Stomach (tissue), 9 donors: Measurements from ENCODE around the gene DIMT1. TPM values are rescaled to one million over a fixed set of nuclear protein-coding genes. Genes with fewer than 3 reads are reported as not detected.

Experiments
- DNase-seq, 2 donors: peaks; one replicate each; pipeline versions ENCODE4 v3.0.0 to v3.0.0-alpha.2; 2013 to 2019
- H3K27ac ChIP-seq, 5 donors: fragments of 200-600 bp in 4 of 5; sonication (generic) in 4 of 5; one replicate each; pipeline ENCODE4 v1.5.1; 2013 to 2019; ENCODE audit warnings: mild to moderate bottlenecking in 1 of 5, moderate library complexity in 1 of 5
- H3K27me3 ChIP-seq, 3 donors: fragments of 200-600 bp; sonication (generic); one replicate each; pipeline ENCODE4 v1.5.1; 2017 to 2019; ENCODE audit warnings: mixed run types in 1 of 3
- H3K36me3 ChIP-seq, 4 donors: fragments of 200-600 bp; sonication (generic); 1 replicate in 3 of 4; 2 replicates in 1 of 4; pipeline ENCODE4 v1.5.1; 2016 to 2019
- H3K4me1 ChIP-seq, 4 donors: fragments of 200-600 bp; sonication (generic); one replicate each; pipeline ENCODE4 v1.5.1; 2016 to 2019
- H3K4me3 ChIP-seq, 4 donors: fragments of 200-600 bp; sonication (generic) in 3 of 4; one replicate each; pipeline ENCODE4 v1.5.1; 2016 to 2019; ENCODE audit warnings: mild to moderate bottlenecking in 1 of 4
- H3K9me3 ChIP-seq, 4 donors: fragments of 200-600 bp; sonication (generic); one replicate each; pipeline ENCODE4 v1.5.1; 2016 to 2019
- CTCF ChIP-seq, 7 experiments: fragments of 450-650 bp in 4 of 7; fragments of 200-600 bp in 3 of 7; sonication (generic) in 3 of 7; IDR thresholded peaks; one replicate each; pipeline ENCODE4 v1.5.1; 2016 to 2019; ENCODE audit warnings: antibody characterized with exemption in 7 of 7, control low read depth in 2 of 7, mild to moderate bottlenecking in 1 of 7
- EP300 ChIP-seq: sonication (generic); formaldehyde crosslinking; IDR thresholded peaks from one replicate; pipeline ENCODE4 v1.6.1; 2017; ENCODE audit warnings: antibody characterized with exemption
- POLR2A ChIP-seq, 4 donors: fragments of 450-650 bp; IDR thresholded peaks; one replicate each; pipeline ENCODE4 v1.6.1; 2016; ENCODE audit warnings: antibody characterized with exemption in 4 of 4, control low read depth in 2 of 4, mild to moderate bottlenecking in 1 of 4, moderate library complexity in 1 of 4
- POLR2AphosphoS5 ChIP-seq, 3 donors: sonication (generic); formaldehyde crosslinking; IDR thresholded peaks; one replicate each; pipeline ENCODE4 v1.6.1; 2016; ENCODE audit warnings: antibody characterized with exemption in 3 of 3
- WGBS, 5 donors: extraction: QIAGEN DNeasy Blood & Tissue Kit in 3 of 5; methylation state at CpG; one replicate each; pipeline versions ENCODE4 v1.1.5 to v1.1.7; 2013 to 2018; 5-methylcytosine and 5-hydroxymethylcytosine counted together
- intact Hi-C: fragments of 100-400 bp; cut with DNase I; formaldehyde crosslinking; loops from one replicate; pipeline ENCODE4 v1.15.1; 2023; ENCODE audit warnings: low total_unique reads
- polyA plus RNA-seq, 3 donors: library from polyadenylated mRNA; stranded (reverse); fragments of 200-250 nt; gene quantifications; one replicate each; pipeline ENCODE4 v1.2.3, GENCODE V29; 2013
- small RNA-seq, 4 donors: library from RNA; depleted of rRNA; stranded (forward); fragments of <200 nt; gene quantifications; one replicate each; pipeline ENCODE3, GENCODE V24; 2016
- total RNA-seq, 5 donors: library from RNA; depleted of rRNA; stranded (reverse); fragments of >200 nt; gene quantifications; one replicate each; pipeline versions ENCODE4 v1.1.0 to v1.2.3, GENCODE V29; 2014 to 2016
- donor health status: healthy with polysubstance abuse.
- donor health status: Bipolar disorder and iron deficiency.
- donor health status: healthy.

Gene DIMT1
- total and polyA plus RNA-seq, 8 donors, result 2.0 to 19.1 (median 12.5) TPM

DNA sequence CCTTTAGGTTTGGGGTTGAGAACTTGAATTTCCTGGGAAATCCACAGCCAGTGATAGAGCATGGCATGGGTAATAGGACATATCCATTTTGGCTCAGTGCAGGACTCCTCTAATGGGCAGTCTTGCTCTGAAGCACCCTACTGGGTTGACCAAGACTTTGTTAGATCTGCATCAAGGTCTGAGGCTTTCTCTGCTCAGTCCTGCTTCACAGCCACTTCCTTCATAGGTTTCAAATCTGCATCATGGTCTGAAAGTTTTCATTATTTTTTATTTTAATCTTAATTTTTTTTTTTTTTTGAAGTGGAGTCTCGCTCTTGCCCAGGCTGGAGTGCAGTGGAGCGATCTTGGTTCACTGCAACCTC, 61.2 kb downstream of the DIMT1 start:
- Histone ChIP-seq H3K36me3 (peaks cover 0 to 4% (median under 1%) of the 10 kb centered on the region in 4 donors), H3K4me3 (no peak overlapping the region), H3K27me3 (no peaks in the 10 kb centered on the region), H3K27ac (no peak overlapping the region), H3K9me3 (no peaks in the 10 kb centered on the region), H3K4me1 (peaks cover 0 to 8% (median 0%) of the 10 kb centered on the region in 4 donors)
- no peak for DNase-seq
- 94 to 100% (median 98%) methylated on average over 2 of the region's 2 CpGs for WGBS, 5 donors
- intact Hi-C loops, result no loop called here
- no peak for TF ChIP-seq EP300
- TF ChIP-seq CTCF (IDR thresholded peaks at IDR 0.05), result no peak
- no peak for TF ChIP-seq POLR2AphosphoS5 (IDR thresholded peaks at IDR 0.05)
- no peak for TF ChIP-seq POLR2A (IDR thresholded peaks at IDR 0.05)

DNA sequence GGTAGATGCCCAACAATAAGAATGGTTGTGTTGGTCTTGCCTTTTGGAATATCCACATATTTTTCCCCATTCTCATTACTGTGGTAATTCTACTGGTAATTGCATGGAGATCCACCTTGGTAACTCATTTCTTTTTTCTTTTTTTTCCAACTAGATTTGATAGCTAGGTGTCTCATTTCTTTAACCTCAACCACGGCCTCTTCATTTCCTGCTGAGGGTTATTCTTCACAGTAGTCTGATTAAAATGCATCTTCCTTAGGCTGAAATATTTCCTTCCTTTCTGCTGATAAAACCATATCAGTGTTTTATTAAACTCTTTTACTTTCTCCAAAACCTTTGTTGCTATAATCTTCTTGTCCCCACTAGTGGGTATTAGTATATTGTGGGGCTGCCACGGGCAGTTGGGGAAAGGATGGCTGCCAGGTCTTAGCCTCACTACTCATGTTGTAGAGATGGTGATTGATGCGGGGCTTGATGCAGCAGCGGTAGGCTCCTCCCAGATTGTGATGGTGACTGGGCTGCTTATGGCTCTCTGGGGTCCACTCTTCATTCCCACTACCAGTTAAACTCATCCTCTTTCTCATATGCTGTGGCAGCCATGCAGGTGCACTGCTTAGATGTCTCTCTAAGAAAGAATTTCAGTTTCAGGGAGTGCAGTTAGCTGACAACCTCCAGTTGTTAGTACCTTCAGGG, 61.8 kb downstream of the DIMT1 start:
- H3K36me3 ChIP-seq, result peaks cover 0 to 4% (median 0%) of the 10 kb centered on the region in 4 donors
- no peak overlapping the region for H3K27ac ChIP-seq
- 80 to 95% (median 90%) methylated on average over 4 of the region's 4 CpGs for WGBS, 5 donors
- H3K4me3 ChIP-seq, result no peak overlapping the region
- no peak for DNase-seq
- H3K27me3 ChIP-seq, result no peaks in the 10 kb centered on the region
- intact Hi-C loops, result no loop called here
- no peaks in the 10 kb centered on the region for H3K9me3 ChIP-seq
- TF ChIP-seq POLR2AphosphoS5 (IDR thresholded peaks at IDR 0.05) (no peak), CTCF (IDR thresholded peaks at IDR 0.05) (no peak), EP300 (no peak), POLR2A (IDR thresholded peaks at IDR 0.05) (no peak)
- H3K4me1 ChIP-seq, result peaks cover 0 to 8% (median 0%) of the 10 kb centered on the region in 4 donors

DNA sequence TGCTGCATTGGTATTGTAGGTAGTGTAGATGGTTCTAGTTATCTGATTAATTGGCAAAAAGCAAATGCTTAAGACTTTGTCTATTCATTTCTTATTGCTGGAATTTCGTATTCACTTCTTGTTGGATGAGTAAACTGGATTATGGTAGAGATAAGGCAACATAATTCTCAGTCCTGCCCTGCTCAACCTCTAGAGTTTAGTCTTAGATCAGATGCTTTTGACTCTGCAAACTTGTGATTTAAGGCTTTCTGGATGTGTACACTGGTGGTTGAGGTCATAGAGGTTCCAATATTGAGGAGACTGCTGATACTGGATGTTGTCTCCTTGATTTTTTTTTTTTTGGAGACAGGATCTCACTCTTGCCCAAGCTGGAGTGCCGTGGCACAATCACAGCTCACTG, 62.7 kb downstream of the DIMT1 start:
- no peak for DNase-seq
- H3K27me3 ChIP-seq, result no peaks in the 10 kb centered on the region
- TF ChIP-seq POLR2A (IDR thresholded peaks at IDR 0.05) (no peak), CTCF (IDR thresholded peaks at IDR 0.05) (no peak), EP300 (no peak), POLR2AphosphoS5 (IDR thresholded peaks at IDR 0.05) (no peak)
- intact Hi-C loops, result no loop called here
- peaks cover 0 to 8% (median 0%) of the 10 kb centered on the region in 4 donors for H3K4me1 ChIP-seq
- H3K9me3 ChIP-seq, result no peaks in the 10 kb centered on the region
- H3K36me3 ChIP-seq, result peaks cover 0 to 4% (median 0%) of the 10 kb centered on the region in 4 donors
- no peak overlapping the region for H3K27ac ChIP-seq
- no peak overlapping the region for H3K4me3 ChIP-seq
- WGBS, 5 donors, result 92 to 97% (median 95%) methylated on average over 2 of the region's 2 CpGs

DNA sequence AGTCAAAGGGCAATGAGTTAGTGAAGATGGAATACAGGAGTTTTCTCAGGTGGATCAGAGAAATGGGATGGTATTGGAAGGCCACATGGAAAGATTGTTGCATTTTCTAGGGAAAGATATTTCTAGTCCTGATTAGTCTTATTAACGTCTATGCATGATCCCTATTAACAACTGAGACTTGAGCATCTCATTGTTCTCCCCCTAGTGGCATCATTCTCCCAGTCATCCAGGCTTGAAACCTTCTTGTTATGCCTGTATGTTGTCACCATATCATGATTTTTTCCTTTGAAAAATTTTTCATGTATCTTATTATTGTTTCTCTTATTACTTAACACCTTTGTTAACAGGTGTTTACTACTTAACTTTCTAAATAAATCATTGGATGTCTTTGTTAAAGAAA, 63.3 kb downstream of the DIMT1 start:
- Histone ChIP-seq H3K36me3 (peaks cover 0 to 4% (median 0%) of the 10 kb centered on the region in 4 donors), H3K27me3 (no peaks in the 10 kb centered on the region), H3K4me3 (no peak overlapping the region), H3K27ac (no peak overlapping the region), H3K9me3 (no peaks in the 10 kb centered on the region), H3K4me1 (peaks cover 0 to 8% (median 0%) of the 10 kb centered on the region in 4 donors)
- 0 to 30% (median 21%) methylated on average over 1 of the region's 1 CpG for WGBS, 5 donors
- no peak for TF ChIP-seq EP300
- TF ChIP-seq CTCF (IDR thresholded peaks at IDR 0.05), result peak in 1 of 7 experiments; percentile 13
- intact Hi-C loops, result no loop called here
- peak in 1 of 2 donors; percentile 23 for DNase-seq

Small RNAs within 50 kb of the gene (small RNA-seq; reads per million reads assigned to genes)
- 0 reads per million in 4 donors for gene RNU6-661P

Other genes starting within 250 kb of the DIMT1 start
- gene KIF2A, start 97.7 kb downstream of the DIMT1 start, total RNA-seq, result 10 to 100 TPM in 4 of 5 donors, 1 to 10 TPM in 1; 3.8 to 61.3 (median 15.6) TPM
- gene KIF2A, start 97.7 kb downstream of the DIMT1 start, polyA plus RNA-seq, result 1 to 10 TPM; 2.6 to 8.2 (median 4.7) TPM
- gene IPO11, start 8.9 kb upstream of the DIMT1 start, total RNA-seq, result 10 to 100 TPM in 4 of 5 donors, 1 to 10 TPM in 1; 9.0 to 37.5 (median 24.5) TPM
- gene IPO11, start 8.9 kb upstream of the DIMT1 start, polyA plus RNA-seq, result 1 to 10 TPM; 8.0 to 9.0 (median 8.1) TPM
- gene LRRC70, start 174.9 kb upstream of the DIMT1 start, total RNA-seq, result 10 to 100 TPM in 2 of 5 donors, 1 to 10 TPM in 1, not detected in 2; 7.7 to 22.8 (median 13.4) TPM
- gene LRRC70, start 174.9 kb upstream of the DIMT1 start, polyA plus RNA-seq, result 1 to 10 TPM in 2 of 3 donors, under 1 TPM in 1; 0.68 to 2.9 (median 2.3) TPM